HG03139 (cell line): ENCODE data around the gene USF3.

Experiments
- ATAC-seq: cut with Tn5 transposase; IDR thresholded peaks from one replicate; pipeline ENCODE4 v1.9.1; 2021; ENCODE audit not compliant: unreplicated experiment

Gene USF3

GRCh38 chr3:113697500-113698090 lies 1.2 kb upstream of the USF3 start:
- ATAC-seq, result no peak

- peak; percentile 89 for ATAC-seq
Observed at GRCh38 chr3:113696658-113697499, 437 bp upstream of the USF3 start.

GRCh38 chr3:113695431-113695785 lies 1.0 kb downstream of the USF3 start:
- ATAC-seq, result no peak

GRCh38 chr3:113690482-113690881 lies 6.0 kb downstream of the USF3 start:
- ATAC-seq, result no peak

GRCh38 chr3:113685956-113686721 lies 10.3 kb downstream of the USF3 start:
- ATAC-seq, result no peak

GRCh38 chr3:113685124-113685523 lies 11.3 kb downstream of the USF3 start:
- no peak for ATAC-seq

GRCh38 chr3:113684271-113684819 lies 12.1 kb downstream of the USF3 start:
- ATAC-seq, result no peak

- no peak for ATAC-seq
Observed at GRCh38 chr3:113678773-113679172, 17.7 kb downstream of the USF3 start.

- ATAC-seq, result no peak
Observed at GRCh38 chr3:113677737-113678136, 18.7 kb downstream of the USF3 start.

- no peak for ATAC-seq
Observed at GRCh38 chr3:113676261-113676660, 20.2 kb downstream of the USF3 start.

GRCh38 chr3:113673593-113673992 lies 22.8 kb downstream of the USF3 start:
- no peak for ATAC-seq

GRCh38 chr3:113668015-113668414 lies 28.4 kb downstream of the USF3 start:
- no peak for ATAC-seq

GRCh38 chr3:113664523-113665094 lies 31.8 kb downstream of the USF3 start:
- no peak for ATAC-seq

GRCh38 chr3:113663761-113664160 lies 32.7 kb downstream of the USF3 start:
- ATAC-seq, result no peak

GRCh38 chr3:113663324-113663750 lies 33.1 kb downstream of the USF3 start:
- no peak for ATAC-seq

- no peak for ATAC-seq
Observed at GRCh38 chr3:113662824-113663223, 33.6 kb downstream of the USF3 start.

GRCh38 chr3:113660896-113661295 lies 35.5 kb downstream of the USF3 start:
- no peak for ATAC-seq

GRCh38 chr3:113660458-113660857 lies 36.0 kb downstream of the USF3 start:
- ATAC-seq, result no peak

GRCh38 chr3:113659996-113660395 lies 36.4 kb downstream of the USF3 start:
- ATAC-seq, result no peak

GRCh38 chr3:113659101-113659541 lies 37.3 kb downstream of the USF3 start:
- no peak for ATAC-seq

GRCh38 chr3:113658107-113658506 lies 38.3 kb downstream of the USF3 start:
- no peak for ATAC-seq
